PC-9 (cell line): ENCODE measurements around the gene ZDHHC3. TPM values are rescaled to one million over a fixed set of nuclear protein-coding genes. Genes with fewer than 3 reads are reported as not detected.

Source experiments
- BruUV-seq: library from RNA; stranded (reverse); fragments of 400-500 nt; replicated peaks from 2 replicates; lab custom pipeline; 2021; lab: Mats Ljungman, UMichigan
- CTCF ChIA-PET: fragments of 300-600 bp; sonication (Branson Sonifier 250); formaldehyde crosslinking; loops from one replicate; lab custom pipeline; 2022; ENCODE audit warnings: antibody characterized with exemption; lab: Charles Lee
- POLR2A ChIA-PET: fragments of 300-600 bp; sonication (Branson Sonifier 250); formaldehyde crosslinking; loops from one replicate; lab custom pipeline; 2022; ENCODE audit warnings: antibody characterized with exemption; ENCODE audit not compliant: unreplicated experiment; lab: Charles Lee
- DNase-seq, 2 experiments: peaks; one replicate each; pipeline versions ENCODE4 v3.0.0 to v3.0.0-alpha.2; 2015 to 2022; ENCODE audit warnings: mixed read lengths in 1 of 2
- H2AFZ ChIP-seq: fragments of 200-600 bp; sonication (generic); 2 replicates; pipeline ENCODE4 v1.8.1; 2017; ENCODE audit warnings: antibody characterized with exemption
- H3F3A ChIP-seq: fragments of 200-600 bp; sonication (generic); 2 replicates; pipeline ENCODE4 v1.8.1; 2017; ENCODE audit warnings: antibody characterized with exemption, mild to moderate bottlenecking, low read depth; ENCODE audit not compliant: insufficient read depth
- H3K27ac ChIP-seq: fragments of 200-600 bp; sonication (generic); 2 replicates; pipeline ENCODE4 v1.6.1; 2016; ENCODE audit warnings: mixed run types
- H3K27me3 ChIP-seq: fragments of 200-600 bp; sonication (generic); 2 replicates; pipeline ENCODE4 v1.6.1; 2016; ENCODE audit warnings: low read depth, mixed run types; ENCODE audit not compliant: insufficient read depth
- H3K36me3 ChIP-seq: fragments of 200-600 bp; sonication (generic); 2 replicates; pipeline ENCODE4 v1.6.1; 2016; ENCODE audit warnings: low read depth, mixed run types
- H3K4me1 ChIP-seq: fragments of 200-600 bp; sonication (generic); replicated peaks from 2 replicates; pipeline ENCODE4 v1.6.1; 2016; ENCODE audit warnings: mixed run types; ENCODE audit not compliant: insufficient read depth
- H3K4me2 ChIP-seq: fragments of 200-600 bp; sonication (generic); 2 replicates; pipeline ENCODE4 v1.6.1; 2017; ENCODE audit warnings: mixed run types
- H3K4me3 ChIP-seq: fragments of 200-600 bp; sonication (generic); 2 replicates; pipeline ENCODE4 v1.6.1; 2016; ENCODE audit warnings: mixed run types
- H3K79me2 ChIP-seq: fragments of 200-600 bp; sonication (generic); 2 replicates; pipeline ENCODE4 v1.6.1; 2017; ENCODE audit warnings: low read depth, mixed run types
- H3K9me2 ChIP-seq: fragments of 200-600 bp; sonication (generic); 2 replicates; pipeline ENCODE4 v1.8.1; 2017; ENCODE audit warnings: mild to moderate bottlenecking; ENCODE audit not compliant: insufficient read depth
- H3K9me3 ChIP-seq: fragments of 200-600 bp; sonication (generic); 2 replicates; pipeline ENCODE4 v1.8.1; 2016; ENCODE audit warnings: low read depth; ENCODE audit not compliant: insufficient read depth
- H4K20me1 ChIP-seq: fragments of 200-600 bp; sonication (generic); 2 replicates; pipeline ENCODE4 v1.8.1; 2017; ENCODE audit not compliant: insufficient read depth
- CTCF ChIP-seq: fragments of 200-600 bp; sonication (generic); conservative IDR thresholded peaks from 2 replicates; pipeline ENCODE4 v1.6.1; 2017; ENCODE audit warnings: mixed run types, antibody characterized with exemption, mild to moderate bottlenecking, moderate library complexity
- EZH2 ChIP-seq: fragments of 200-600 bp; sonication (generic); IDR thresholded peaks from 2 replicates; pipeline ENCODE4 v1.8.0; 2017; ENCODE audit warnings: antibody characterized with exemption, low read depth
- intact Hi-C: fragments of 100-400 bp; cut with micrococcal nuclease; formaldehyde crosslinking; loops from one replicate; pipeline ENCODE4 v1.10.0; 2022; ENCODE audit not compliant: unreplicated experiment
- total RNA-seq: library from RNA; stranded (reverse); gene quantifications from 2 replicates; pipeline ENCODE4 v1.2.3, GENCODE V29; 2021

The ZDHHC3 gene
- total RNA-seq, 1 experiment from 2014 or later = 107 TPM

GRCh38 chr3:44903314-44903713 lies 72.7 kb downstream of the ZDHHC3 start:
- H2AFZ ChIP-seq = no peak overlapping the region
- no peak overlapping the region for H3K27ac ChIP-seq
- H3K36me3 ChIP-seq = no peaks in the 10 kb centered on the region
- CTCF ChIA-PET = no interaction called here
- no peaks in the 10 kb centered on the region for H3F3A ChIP-seq
- H3K4me1 ChIP-seq = no peaks in the 10 kb centered on the region
- H3K79me2 ChIP-seq = no peaks in the 10 kb centered on the region
- no TSS peak for BruUV-seq
- H3K4me3 ChIP-seq = no peak overlapping the region
- TF ChIP-seq EZH2 (no peak), CTCF (no peak)
- H3K27me3 ChIP-seq = no peaks in the 10 kb centered on the region
- POLR2A ChIA-PET = no interaction called here
- no peak overlapping the region for H3K4me2 ChIP-seq
- intact Hi-C loops = no loop called here
- no peaks in the 10 kb centered on the region for H4K20me1 ChIP-seq
- H3K9me2 ChIP-seq = no peaks in the 10 kb centered on the region
- DNase-seq = no peak
- H3K9me3 ChIP-seq = no peaks in the 10 kb centered on the region

- Histone ChIP-seq H3K9me3 (no peaks in the 10 kb centered on the region), H3K36me3 (no peaks in the 10 kb centered on the region), H3F3A (no peaks in the 10 kb centered on the region), H3K4me3 (no peak overlapping the region), H4K20me1 (no peaks in the 10 kb centered on the region), H3K4me1 (no peaks in the 10 kb centered on the region), H3K4me2 (no peak overlapping the region), H2AFZ (no peak overlapping the region), H3K27me3 (no peaks in the 10 kb centered on the region), H3K9me2 (no peaks in the 10 kb centered on the region), H3K27ac (no peak overlapping the region), H3K79me2 (no peaks in the 10 kb centered on the region)
- DNase-seq = no peak
- no peak for TF ChIP-seq EZH2
- TF ChIP-seq CTCF = no peak
- POLR2A ChIA-PET = interaction anchor here (0.6 kb wide), 1 partner anchor 972 kb away, joined by 4 read pairs; no protein-coding TSS in a partner anchor
- CTCF ChIA-PET = no interaction called here
- intact Hi-C loops = no loop called here
- no TSS peak for BruUV-seq
Measured at GRCh38 chr3:44902628-44903027, 73.3 kb downstream of the ZDHHC3 start.

- no peak overlapping the region for H3K4me2 ChIP-seq
- H3K27me3 ChIP-seq = no peaks in the 10 kb centered on the region
- no TSS peak for BruUV-seq
- H3K4me1 ChIP-seq = no peaks in the 10 kb centered on the region
- intact Hi-C loops = no loop called here
- DNase-seq = no peak
- no peaks in the 10 kb centered on the region for H4K20me1 ChIP-seq
- H3K36me3 ChIP-seq = no peaks in the 10 kb centered on the region
- H3K9me3 ChIP-seq = no peaks in the 10 kb centered on the region
- no peak overlapping the region for H2AFZ ChIP-seq
- ChIA-PET POLR2A (no interaction called here), CTCF (no interaction called here)
- H3K79me2 ChIP-seq = no peaks in the 10 kb centered on the region
- H3F3A ChIP-seq = no peaks in the 10 kb centered on the region
- no peak overlapping the region for H3K4me3 ChIP-seq
- H3K27ac ChIP-seq = no peak overlapping the region
- TF ChIP-seq CTCF (no peak), EZH2 (no peak)
- no peaks in the 10 kb centered on the region for H3K9me2 ChIP-seq
Measured at GRCh38 chr3:44899683-44900367, 76.1 kb downstream of the ZDHHC3 start.
